GM18498 (cell line): Measurements from ENCODE around the gene C1QTNF12.
"Not testable (repeated sequence)": the region's sequence is repeated elsewhere in the genome, so short reads cannot be mapped to it uniquely, and the experiment has no call there.

Experiments
- ATAC-seq: cut with Tn5 transposase; IDR thresholded peaks from one replicate; pipeline ENCODE4 v1.9.1; 2021; ENCODE audit warnings: mild to moderate bottlenecking, moderate library complexity; ENCODE audit not compliant: unreplicated experiment

Gene C1QTNF12

GRCh38 chr1:1259951-1260600 is 13.6 kb upstream of the C1QTNF12 start:
- ATAC-seq = no peak

- no peak for ATAC-seq
These were observed 13.0 kb upstream of the C1QTNF12 start for GRCh38 chr1:1259540-1259939.

GRCh38 chr1:1259119-1259488 is 12.6 kb upstream of the C1QTNF12 start:
- no peak for ATAC-seq

- no peak for ATAC-seq
These were observed 10.7 kb upstream of the C1QTNF12 start for GRCh38 chr1:1256956-1257871.

- ATAC-seq = no peak
These were observed 9.1 kb upstream of the C1QTNF12 start for GRCh38 chr1:1255611-1256010.

- ATAC-seq = no peak
These were observed 8.6 kb upstream of the C1QTNF12 start for GRCh38 chr1:1255078-1255477.

GRCh38 chr1:1254667-1254998 is 8.1 kb upstream of the C1QTNF12 start:
- no peak for ATAC-seq

GRCh38 chr1:1253972-1254666 is 7.6 kb upstream of the C1QTNF12 start:
- ATAC-seq = no peak

- no peak for ATAC-seq
These were observed 6.8 kb upstream of the C1QTNF12 start for GRCh38 chr1:1253314-1253713.

GRCh38 chr1:1250786-1251284 is 4.3 kb upstream of the C1QTNF12 start:
- ATAC-seq = peak; percentile 53

- ATAC-seq = not testable (repeated sequence)
These were observed 1.7 kb upstream of the C1QTNF12 start for GRCh38 chr1:1248009-1248913.

- no peak for ATAC-seq
These were observed 905 bp upstream of the C1QTNF12 start for GRCh38 chr1:1247341-1247913.

GRCh38 chr1:1245817-1246576 is 525 bp downstream of the C1QTNF12 start:
- no peak for ATAC-seq

- ATAC-seq = no peak
These were observed 1.2 kb downstream of the C1QTNF12 start for GRCh38 chr1:1245178-1245816.

GRCh38 chr1:1244192-1244811 is 2.2 kb downstream of the C1QTNF12 start:
- no peak for ATAC-seq

GRCh38 chr1:1243807-1244191 is 2.7 kb downstream of the C1QTNF12 start:
- ATAC-seq = no peak

GRCh38 chr1:1243266-1243660 is 3.3 kb downstream of the C1QTNF12 start:
- ATAC-seq = no peak

GRCh38 chr1:1242461-1243265 is 3.9 kb downstream of the C1QTNF12 start:
- no peak for ATAC-seq
